ACHN (cell line): ENCODE data around the gene KCNB1.
"Not testable (repeated sequence)": the region's sequence is repeated elsewhere in the genome, so short reads cannot be mapped to it uniquely, and the experiment has no call there.

ENCODE experiments used
- DNase-seq: peaks from one replicate; pipeline ENCODE4 v3.0.0-alpha.2; 2015
- in situ Hi-C: cut with HindIII; loops from 2 replicates; pipeline ENCODE4 v1.10.0; 2017; ENCODE audit warnings: low sequenced_read_pairs, low pct_ligation_motif_present, low pct_unique_long_range_greater_than_20kb

The KCNB1 gene

DNA sequence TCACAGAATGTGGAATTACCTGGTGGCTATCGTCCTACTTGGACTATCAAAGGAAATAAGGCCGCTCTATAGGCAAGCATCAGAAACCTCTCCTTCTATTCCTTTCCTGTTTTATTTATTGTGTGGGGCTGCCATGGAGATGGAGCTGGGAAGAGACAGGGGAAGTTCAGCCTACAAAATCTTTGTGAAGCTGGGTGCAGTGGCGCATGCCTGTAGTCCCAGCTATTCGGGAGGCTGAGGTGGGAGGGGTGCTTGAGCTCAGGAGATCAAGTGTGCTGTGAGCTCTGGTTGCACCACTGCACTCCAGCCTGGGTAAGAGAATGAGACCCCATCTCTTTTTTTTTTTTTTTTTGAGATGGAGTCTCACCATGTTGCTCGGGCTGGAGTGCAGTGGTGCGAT, 60.3 kb downstream of the KCNB1 start:
- DNase-seq = no peak
- in situ Hi-C loops = no loop called here

DNA sequence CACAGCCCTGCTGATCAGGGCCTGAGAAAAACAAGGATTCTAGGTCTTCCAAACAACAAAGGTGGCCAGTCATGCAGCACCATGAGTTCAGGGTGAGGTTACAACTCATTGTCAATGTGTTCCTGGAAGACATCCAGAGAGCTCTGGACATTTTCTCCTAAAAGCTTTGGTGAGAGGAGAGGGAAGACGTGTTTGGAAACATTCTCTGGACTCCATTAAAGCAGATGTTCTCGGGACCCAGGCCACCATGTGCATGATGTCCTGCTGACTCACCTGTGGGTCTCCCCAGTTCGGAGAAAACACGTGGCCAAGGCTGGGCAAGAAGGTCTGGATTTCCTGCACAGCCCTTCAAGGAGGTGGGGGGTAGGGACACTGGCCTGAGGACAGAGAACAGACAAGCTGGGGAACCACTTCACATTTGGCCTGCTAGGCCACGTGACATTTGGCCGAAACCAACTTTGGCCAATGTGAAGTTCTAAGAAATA, 61.6 kb downstream of the KCNB1 start:
- DNase-seq = no peak
- in situ Hi-C loops = no loop called here

DNA sequence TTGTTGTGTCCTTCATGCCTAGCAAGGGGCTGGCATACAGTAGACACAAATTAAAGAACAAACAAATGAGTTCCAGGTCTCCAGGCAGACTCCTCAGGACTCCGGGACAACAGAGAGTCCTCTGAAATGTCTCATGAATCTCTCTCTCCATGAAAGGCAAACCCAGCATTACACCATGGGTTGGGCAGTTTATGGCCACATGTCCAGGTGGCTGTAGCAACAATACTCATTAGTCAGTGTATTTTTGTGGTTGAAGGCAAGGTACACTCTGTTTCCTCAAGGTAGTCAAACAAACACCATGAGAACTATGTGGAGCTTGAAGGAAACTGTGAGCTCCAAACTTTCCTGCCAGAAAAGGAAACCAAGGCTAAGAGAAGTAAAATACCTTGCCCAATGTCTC, 62.2 kb downstream of the KCNB1 start:
- DNase-seq = no peak
- in situ Hi-C loops = no loop called here

DNA sequence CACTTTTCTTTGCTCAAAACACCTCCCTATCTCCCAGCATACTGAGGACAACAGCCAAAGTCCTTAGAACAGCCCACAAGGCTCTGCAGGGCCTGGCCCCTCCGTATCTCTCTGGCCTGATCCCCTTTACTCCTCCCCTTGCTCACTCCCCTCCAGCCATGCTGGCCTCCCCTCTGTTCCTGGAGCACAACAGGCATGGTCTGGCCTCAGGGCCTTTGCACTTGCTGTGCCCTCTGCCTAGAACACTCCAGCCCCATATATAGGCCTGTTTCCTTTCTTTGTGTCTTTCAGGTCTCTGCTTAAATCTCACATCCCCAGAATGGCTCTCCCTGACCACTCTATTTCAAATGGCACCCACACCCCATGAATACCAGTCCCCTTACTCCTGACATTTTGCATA, 62.7 kb downstream of the KCNB1 start:
- no peak for DNase-seq
- in situ Hi-C loops = no loop called here

DNA sequence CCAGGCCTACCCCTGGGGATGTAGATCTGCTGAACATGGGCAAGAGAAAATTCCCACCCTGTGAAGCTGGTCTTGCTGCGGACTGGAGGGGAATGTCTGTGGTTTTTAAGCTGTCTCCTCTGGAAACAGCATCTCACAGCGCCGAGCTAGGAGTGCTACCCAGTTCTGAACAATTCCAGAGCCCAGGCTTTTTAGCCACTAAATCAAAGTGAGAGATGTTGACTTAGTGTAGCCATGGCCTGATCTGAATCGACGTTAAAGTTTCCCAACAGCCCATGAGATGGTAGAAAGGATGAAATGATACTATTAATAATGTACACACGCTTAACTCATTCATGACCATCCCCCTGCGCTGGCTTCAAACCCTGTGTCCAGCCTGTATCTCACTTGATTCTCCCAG, 63.7 kb downstream of the KCNB1 start:
- in situ Hi-C loops = no loop called here

DNA sequence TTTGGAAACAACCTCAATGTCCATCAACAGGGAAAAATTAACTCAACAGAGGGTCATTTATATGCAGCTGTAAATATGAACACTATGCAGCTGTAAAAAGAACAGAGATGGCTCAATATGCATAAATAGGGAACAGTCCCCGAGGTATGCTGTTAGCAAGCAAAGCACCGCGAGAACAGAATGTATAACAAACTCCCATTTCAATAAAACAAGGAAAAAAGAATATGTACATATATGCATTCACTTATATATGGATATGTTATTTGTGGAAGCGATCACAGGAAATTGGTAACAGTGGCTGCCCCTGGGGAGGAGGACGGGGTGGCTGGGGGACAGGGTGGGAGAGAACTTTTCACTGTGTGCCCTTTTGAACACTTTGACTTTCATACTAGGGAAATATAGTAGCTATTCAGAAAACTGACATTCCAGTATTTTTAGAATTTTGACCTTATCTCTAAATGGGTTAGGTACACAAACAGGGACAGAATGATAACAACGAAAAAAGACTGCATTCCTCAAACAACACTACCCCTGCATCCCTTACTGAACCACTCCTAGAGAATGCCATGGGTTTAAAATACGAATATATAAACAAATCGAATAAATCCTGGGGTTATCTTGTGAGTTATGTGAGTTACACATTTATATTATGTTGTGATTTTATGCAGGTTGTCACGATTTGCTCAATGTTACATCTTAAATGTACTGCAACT, 64.5 kb downstream of the KCNB1 start:
- DNase-seq = no peak
- in situ Hi-C loops = no loop called here

More for the DNA sequence above, 63.7 kb downstream of the KCNB1 start:
- no peak for DNase-seq

DNA sequence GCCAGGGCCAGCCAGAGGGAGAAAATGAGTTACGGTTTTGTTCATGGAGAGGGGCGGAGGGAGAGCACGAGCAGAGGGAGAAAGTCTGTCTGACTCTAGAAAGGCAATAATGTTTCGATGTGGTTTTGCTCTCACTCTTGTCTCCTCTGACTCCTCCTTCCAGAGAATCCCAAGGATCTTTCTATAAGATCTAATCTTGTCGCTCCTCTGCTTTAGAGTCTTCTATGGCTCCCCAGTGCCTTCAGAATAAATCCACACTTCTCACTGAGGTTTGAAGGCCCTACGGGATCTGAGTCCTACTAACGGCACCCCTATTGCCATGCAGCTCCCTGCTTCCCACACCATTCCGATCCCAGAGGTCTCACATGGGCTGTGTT, 66.8 kb downstream of the KCNB1 start:
- no peak for DNase-seq
- in situ Hi-C loops = no loop called here

DNA sequence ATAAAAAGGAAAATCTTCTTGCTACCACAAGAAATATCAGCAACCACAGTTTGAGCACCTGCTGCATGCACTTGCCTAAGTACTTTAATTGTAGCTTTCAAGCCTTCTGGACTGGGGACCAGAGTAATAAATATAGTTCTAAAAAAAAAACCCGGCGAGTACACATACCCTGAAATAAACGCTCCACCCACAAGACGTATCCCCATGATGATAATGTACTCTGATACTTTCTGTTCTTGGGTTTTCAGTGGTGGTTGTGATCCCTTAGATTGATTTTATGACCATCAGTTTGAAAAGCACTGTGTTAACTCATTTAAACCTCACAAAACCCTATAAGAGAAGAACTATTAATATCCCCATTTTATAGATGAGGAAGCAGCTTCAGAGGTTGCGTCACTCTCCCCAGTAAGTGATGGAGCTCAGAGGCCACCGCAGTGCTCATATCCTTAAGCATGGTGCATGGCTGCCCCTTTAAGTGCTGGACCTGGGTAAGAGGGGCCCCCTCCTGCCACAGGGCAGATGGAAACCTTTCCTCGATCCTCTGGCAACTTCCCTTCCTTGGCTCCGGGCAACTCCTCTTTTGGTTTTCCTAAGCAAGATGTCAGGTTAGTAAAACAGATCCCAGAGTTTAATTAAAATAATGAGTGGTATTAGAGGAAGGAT, 67.3 kb downstream of the KCNB1 start:
- DNase-seq = no peak
- in situ Hi-C loops = no loop called here

DNA sequence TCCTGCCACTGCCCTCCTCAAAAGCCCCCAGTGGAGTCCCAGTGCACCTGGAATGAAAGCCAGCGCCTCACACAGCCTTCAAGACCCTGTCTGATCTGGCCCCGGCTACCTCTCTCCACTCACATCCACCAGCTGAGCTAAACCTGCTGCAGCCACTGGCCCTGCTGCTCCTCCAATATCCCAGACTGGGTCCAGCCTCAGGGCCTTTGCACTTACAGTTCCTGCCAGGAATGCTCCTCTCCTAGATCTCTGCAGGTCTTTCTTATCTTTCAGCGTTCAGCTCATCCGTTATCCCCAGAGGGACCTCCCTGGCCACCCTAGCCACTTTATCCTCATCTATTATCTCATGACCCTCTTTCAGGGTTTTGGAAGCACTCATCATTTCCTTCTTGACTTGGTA, 68.8 kb downstream of the KCNB1 start:
- in situ Hi-C loops = no loop called here
- DNase-seq = no peak

DNA sequence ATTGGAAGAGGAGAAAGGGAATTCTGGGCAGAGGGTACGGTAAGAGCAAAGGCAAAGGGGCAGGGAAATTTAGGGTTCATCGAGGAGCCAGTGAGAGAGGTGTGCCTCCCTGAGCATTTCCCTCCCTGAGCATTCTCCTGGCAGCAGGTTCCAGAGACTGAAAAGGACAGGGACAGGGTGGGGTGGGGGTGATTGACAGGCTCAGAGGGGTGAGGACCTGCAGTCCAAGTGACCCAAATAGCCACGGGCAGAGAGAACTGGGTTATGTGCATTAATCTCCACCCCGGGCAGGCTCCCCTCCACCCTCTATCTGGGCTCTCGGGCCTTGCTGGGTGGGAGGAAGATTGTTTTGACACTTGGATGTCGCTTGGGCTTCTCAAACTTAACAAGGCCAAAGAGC, 69.5 kb downstream of the KCNB1 start:
- in situ Hi-C loops = no loop called here
- no peak for DNase-seq

DNA sequence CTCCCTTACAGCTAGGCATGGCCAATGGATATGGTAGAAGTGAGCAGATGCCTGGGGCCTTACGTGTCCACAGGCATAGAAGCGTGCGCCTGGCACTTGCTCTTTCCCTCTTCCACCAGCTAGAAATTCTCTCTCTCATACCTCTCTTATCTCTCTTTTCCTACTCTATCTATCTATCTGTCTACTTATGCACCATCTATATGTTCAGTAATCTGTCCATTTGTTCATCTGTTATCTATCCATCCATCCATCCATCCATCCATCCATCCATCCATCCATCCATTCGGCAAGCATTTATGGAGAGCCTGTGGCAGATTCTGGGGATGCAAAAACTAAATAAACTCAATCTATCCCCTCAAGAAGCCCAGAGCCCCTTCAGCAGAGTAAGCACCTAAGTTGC, 70.2 kb downstream of the KCNB1 start:
- DNase-seq = no peak
- in situ Hi-C loops = no loop called here

DNA sequence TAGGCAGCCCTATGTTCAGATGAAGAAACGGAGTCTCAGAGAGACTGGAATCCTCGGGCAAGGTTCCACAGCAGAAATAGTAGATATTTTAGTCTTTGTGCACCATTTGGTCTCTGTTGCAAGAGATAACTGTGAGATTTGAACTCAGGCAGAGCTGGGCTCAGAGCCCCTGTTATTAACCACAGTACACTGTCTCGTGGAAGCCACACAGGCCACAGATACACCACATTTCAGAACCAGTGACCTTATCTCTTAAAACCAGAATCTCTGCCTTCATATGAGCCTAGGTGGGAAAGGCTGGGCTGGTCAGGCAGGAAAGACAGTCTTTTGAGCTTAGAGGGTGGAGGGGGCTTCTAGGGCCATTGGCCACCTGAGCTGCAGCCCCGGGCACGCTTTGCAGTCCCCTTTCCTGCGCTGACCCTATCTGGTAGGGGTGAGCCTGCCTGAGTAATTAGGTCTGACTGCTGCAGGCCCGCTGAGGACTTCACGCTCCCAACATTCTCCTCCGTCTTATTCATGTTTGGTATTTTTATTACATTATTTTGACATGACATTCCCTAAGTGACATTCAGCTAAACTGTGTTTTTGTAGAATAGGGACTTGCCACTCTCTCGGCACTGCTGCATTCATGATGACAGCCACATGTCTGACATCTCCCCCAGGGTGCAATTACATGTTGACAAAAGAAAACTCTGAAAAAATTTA, 71.1 kb downstream of the KCNB1 start:
- in situ Hi-C loops = no loop called here
- DNase-seq = no peak

DNA sequence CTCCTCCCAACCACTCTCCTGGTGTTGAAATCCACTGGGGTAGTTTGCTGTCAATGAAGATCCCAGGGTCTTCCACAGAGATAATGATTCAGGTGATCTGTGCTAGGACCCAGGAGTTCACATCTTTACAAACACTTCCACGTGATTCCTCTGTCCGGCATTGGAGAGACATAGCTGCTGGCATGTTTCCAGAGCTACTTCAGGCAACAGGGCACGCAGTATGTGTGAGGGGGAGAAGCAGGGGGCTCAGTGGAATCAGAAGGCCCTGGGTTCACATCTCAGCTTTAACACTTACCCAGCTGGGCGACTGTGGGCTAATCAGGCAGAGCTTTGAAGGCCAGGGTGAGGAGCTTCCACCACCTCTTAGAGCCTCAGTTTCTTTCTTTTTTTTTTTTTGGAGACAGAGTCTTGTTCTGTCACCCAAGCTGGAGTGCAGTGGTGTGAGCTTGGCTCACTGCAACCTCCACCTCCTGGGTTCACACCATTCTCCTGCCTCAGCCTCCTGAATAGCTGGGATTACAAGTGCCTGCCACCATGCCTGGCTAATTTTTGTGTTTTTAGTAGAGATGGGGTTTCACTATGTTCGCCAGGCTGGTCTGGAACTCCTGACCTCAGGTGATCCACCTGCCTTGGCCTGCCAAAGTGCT, 72.4 kb downstream of the KCNB1 start:
- in situ Hi-C loops, DNase-seq: not testable (repeated sequence)

DNA sequence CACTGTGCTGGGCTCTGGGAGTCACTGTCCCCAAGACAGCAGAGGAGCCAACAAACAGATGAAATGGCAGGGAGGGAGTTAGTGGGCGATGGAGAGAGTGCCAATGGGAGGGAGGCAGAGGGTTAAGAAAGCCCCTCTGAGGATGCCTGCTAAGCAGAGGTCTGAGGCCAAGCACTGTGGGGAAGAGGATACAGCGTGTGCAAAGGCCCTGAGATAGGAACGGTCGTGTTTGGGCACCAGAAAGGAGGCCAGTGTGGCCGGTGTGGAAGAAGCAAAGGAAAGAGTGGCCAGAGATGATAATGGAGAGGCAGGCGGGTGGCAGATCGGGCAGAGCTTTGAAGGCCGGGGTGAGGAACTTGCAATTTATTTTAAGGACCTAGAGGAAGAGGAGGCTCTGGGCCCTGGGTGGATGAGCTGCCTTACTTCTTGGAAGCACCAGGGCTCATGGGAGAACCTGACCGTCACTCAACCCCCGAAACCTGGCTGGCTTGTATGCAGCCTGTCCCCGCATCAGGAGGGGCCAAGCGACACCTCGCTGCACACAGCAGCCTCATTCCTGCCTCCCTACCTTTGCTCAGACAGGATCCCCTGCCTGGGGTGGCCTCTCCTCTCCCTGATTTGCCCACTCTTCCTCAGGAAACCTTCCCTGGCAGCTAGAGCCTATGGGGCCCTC, 73.0 kb downstream of the KCNB1 start:
- in situ Hi-C loops = no loop called here

DNA sequence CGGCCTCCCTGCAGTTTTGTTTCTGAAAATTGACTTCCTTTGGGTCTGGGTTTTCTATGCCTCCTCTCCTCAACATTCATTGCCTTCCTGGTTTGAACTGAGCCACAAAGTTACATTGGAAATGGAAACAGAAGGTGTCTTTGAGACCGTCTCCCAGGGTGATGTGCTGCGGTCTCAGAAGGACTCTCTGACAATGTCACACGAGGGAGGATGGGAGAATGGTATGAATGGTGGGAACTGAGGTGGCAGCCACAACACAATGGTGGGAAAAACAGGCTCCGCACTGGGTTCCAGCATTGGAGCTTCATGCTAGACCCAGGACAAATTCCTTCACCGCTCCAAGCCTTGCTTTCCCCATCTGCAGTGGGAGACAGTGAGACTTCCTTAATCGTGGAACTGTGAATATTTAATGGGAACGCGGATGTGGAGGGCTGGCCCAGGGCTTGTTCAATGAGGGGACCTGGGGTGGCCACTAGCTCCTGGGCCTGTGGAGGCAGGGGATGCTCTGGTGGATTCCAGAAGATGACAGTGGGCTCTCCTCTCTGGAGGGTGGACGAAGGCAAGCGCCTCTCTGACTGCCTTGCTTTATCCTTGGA, 73.9 kb downstream of the KCNB1 start:
- in situ Hi-C loops = no loop called here
- no peak for DNase-seq

More for the DNA sequence above, 73.0 kb downstream of the KCNB1 start:
- DNase-seq = no peak

DNA sequence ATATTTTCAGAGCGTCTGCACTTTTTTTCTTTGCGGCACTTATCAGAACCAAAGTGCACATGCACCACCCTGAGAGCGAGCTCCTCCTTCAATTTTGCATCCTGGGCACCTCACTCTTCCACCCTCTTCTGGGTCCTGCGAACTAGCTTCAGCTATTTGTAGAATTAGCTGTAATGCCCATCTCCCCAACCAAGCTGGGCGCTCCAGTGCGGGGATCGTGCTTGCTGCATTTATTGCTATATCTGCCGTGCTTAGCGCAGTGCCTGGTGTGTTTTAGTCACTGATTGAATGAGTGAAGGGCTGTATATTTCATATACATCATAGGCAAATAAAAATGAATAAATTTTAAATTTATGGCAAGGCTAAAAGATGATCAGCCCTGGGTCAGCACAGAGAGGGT, 75.8 kb downstream of the KCNB1 start:
- in situ Hi-C loops = no loop called here
- no peak for DNase-seq

DNA sequence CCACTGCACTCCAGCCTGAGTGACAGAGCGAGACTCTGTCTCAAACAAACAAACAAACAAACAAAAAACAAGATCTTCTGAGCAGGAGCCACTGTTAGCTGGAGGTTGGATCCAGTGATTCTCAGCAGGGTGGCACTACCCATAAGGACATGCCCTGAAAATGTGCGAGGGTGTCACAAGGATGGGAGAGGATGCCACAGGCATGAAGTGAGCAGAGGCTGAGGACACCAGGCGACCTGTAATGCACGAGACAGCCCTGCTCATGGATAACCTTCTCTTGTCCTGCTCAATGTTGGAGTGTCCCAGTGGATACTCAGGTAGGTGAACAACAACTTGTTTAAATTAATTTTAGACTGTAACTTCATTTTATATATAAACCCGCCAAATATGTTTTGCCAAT, 76.8 kb downstream of the KCNB1 start:
- DNase-seq = no peak
- in situ Hi-C loops = no loop called here

DNA sequence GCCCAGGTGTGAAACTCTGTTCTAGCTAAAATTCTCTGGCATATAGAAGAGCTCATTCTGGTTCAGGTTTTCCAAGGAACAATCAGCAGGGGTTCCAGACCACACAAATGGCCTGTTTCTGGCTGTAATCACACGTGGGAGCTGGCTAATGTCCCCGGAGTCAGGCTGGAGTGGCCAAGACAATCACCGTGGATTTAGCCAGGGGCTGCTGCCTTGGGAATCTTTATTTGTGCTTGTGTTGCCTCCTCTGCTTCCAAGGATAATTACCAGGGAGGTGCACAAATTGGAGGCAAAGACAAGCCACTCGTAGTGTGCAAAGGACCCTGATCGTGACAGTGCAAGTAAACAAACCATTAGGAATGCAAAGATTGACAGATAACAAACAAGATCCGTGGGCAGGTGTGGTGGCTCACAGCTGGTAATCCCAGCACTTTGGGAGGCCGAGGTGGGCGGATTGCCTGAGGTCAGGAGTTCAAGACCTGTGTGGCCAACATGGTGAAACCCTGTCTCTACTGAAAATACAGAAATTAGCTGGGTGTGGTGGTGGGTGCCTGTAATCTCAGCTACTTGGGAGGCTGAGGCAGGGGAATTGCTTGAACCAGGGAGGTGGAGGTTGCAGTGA, 77.3 kb downstream of the KCNB1 start:
- no peak for DNase-seq
- in situ Hi-C loops = no loop called here
